Nucleus accumbens (tissue), 56 donors: ENCODE measurements around the gene CCDC126.

Source experiments
- DNase-seq, 56 donors: peaks; one replicate each; lab custom pipeline; 2025; lab: John Stamatoyannopoulos, UW

Gene CCDC126

DNA sequence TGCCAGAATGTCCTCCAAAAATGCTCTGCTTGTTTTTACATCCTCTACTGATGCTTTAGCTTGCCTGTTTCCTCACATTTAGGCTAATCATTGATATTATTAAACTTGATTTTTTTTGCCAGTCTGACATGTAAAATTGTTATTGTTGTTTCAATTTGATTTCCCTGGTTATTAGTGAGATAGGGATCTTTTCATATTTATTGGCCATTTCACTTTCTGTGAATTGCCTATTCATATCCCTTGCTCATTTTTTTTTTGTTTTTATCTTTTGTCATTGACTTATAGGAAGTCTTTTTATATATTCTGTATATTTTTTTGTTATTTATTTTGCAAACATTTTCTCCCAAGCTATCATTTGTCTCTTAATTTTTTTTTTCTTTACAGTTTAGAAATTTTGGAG is 96.0 kb downstream of the CCDC126 start:
- no peak for DNase-seq
